Measurements from ENCODE around the gene PAX5. TPM values are rescaled to one million over a fixed set of nuclear protein-coding genes. Genes with fewer than 3 reads are reported as not detected.
"Not testable (repeated sequence)": the region's sequence is repeated elsewhere in the genome, so short reads cannot be mapped to it uniquely, and the experiment has no call there.

The PAX5 gene
- total RNA-seq, 4 donors from 2014 or later = not detected

DNA sequence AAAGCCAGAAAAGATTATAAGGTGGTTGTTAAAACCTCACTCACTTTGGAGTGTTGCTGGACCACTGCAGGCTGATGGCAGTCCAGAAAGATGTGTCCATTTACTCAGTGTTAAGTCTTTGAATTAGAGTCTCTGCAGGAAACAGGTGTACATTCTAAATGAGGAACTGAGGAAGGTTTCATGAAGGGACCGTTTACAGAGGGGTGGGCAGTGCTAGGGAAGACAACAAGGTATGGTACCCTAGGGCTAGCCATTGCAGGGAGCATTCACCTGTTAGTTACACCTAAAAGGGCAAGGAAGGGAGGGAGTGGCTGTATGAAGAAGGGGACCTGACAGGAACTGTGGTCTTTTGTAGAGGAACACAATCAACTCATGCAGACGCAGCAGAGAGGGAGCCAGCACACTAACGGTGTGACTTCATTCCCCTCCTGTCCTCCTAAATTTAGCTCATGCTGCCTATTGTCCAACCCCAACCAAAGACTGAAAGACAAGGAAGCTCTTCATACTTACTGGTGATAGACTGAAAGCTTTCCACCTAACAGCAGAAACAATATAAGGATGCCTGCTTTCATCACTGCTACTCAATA, 32.2 kb upstream of the PAX5 start:
- Histone ChIP-seq H3K4me1 (no peaks in the 10 kb centered on the region), H3K9me3 (no peaks in the 10 kb centered on the region), H3K4me3 (no peak overlapping the region), H3K27ac (no peak overlapping the region), H3K27me3 (peaks cover 0 to 17% of the 10 kb centered on the region in 2 donors), H3K36me3 (no peaks in the 10 kb centered on the region)
- 35 to 42% methylated on average over 3 of the region's 3 CpGs for WGBS, 2 donors
- DNase-seq (ENCODE audit: low spot score in 2 of 2) = no peak
- no peak for TF ChIP-seq EP300 (IDR thresholded peaks at IDR 0.05)
- TF ChIP-seq, protein P1, sequence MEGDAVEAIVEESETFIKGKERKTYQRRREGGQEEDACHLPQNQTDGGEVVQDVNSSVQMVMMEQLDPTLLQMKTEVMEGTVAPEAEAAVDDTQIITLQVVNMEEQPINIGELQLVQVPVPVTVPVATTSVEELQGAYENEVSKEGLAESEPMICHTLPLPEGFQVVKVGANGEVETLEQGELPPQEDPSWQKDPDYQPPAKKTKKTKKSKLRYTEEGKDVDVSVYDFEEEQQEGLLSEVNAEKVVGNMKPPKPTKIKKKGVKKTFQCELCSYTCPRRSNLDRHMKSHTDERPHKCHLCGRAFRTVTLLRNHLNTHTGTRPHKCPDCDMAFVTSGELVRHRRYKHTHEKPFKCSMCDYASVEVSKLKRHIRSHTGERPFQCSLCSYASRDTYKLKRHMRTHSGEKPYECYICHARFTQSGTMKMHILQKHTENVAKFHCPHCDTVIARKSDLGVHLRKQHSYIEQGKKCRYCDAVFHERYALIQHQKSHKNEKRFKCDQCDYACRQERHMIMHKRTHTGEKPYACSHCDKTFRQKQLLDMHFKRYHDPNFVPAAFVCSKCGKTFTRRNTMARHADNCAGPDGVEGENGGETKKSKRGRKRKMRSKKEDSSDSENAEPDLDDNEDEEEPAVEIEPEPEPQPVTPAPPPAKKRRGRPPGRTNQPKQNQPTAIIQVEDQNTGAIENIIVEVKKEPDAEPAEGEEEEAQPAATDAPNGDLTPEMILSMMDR (IDR thresholded peaks at IDR 0.05) = no peak
- TF ChIP-seq POLR2A (IDR thresholded peaks at IDR 0.05) = no peak

DNA sequence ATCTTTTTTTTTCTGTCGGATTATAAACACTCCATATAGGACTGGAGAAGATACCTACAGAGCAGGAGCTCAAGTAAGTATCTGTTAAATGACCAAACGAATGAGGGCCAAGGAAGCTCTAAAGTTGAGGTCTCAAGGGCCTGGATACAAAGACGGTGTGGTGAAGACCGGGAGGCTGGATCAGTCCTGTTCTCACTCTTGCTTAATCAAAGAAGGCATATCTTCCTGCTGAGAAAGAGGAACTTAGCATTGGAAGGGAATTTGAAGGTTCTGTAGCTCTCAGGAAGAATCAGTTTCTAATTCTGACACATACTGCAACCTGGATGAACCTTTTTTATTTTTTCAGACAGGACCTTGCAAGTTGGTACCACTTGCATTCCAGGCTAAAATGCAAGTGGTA, 28.3 kb upstream of the PAX5 start:
- H3K27ac ChIP-seq = no peak overlapping the region
- no peak overlapping the region for H3K4me3 ChIP-seq
- TF ChIP-seq, protein P1 (IDR thresholded peaks at IDR 0.05) = no peak
- TF ChIP-seq EP300 (IDR thresholded peaks at IDR 0.05) = no peak
- TF ChIP-seq POLR2A (IDR thresholded peaks at IDR 0.05) = no peak
- DNase-seq (ENCODE audit: low spot score in 2 of 2) = no peak
- peaks cover 0 to 31% of the 10 kb centered on the region in 2 donors for H3K27me3 ChIP-seq
- H3K36me3 ChIP-seq = no peaks in the 10 kb centered on the region
- no peaks in the 10 kb centered on the region for H3K4me1 ChIP-seq
- WGBS, 2 donors = 74 to 75% methylated on average over 4 of the region's 4 CpGs
- no peaks in the 10 kb centered on the region for H3K9me3 ChIP-seq

GRCh38 chr9:37061768-37062167, 27.7 kb upstream of the PAX5 start:
- no peak for DNase-seq (ENCODE audit: low spot score in 2 of 2)
- 69 to 93% methylated on average over 2 of the region's 2 CpGs for WGBS, 2 donors
- H3K27ac ChIP-seq = no peak overlapping the region
- no peaks in the 10 kb centered on the region for H3K4me1 ChIP-seq
- H3K9me3 ChIP-seq = no peaks in the 10 kb centered on the region
- H3K4me3 ChIP-seq = no peak overlapping the region
- H3K27me3 ChIP-seq = peaks cover 0 to 31% of the 10 kb centered on the region in 2 donors
- H3K36me3 ChIP-seq = no peaks in the 10 kb centered on the region
- no peak for TF ChIP-seq POLR2A (IDR thresholded peaks at IDR 0.05)

DNA sequence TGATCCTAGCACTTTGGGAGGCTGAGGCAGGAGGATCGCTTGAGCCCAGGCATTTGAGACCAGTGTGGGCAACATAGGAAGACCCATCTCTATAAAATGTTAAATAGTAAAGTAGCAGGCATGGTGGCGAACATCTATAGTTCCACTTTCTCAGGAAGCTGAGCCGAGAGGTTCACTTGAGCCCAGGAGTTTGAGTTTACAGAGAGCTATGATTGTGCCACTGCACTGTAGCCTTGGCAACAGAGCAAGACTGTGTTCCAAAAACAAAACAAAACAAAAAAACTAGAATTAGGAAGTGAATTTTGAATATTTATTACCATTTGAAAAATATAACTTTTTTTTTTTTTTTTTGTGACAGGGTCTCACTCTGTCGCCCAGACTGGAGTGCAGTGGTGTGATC, 26.8 kb upstream of the PAX5 start:
- no peak for DNase-seq (ENCODE audit: low spot score in 2 of 2)
- no peak overlapping the region for H3K27ac ChIP-seq
- peaks cover 0 to 28% of the 10 kb centered on the region in 2 donors for H3K27me3 ChIP-seq
- WGBS, 2 donors = 87 to 92% methylated on average over 4 of the region's 4 CpGs
- no peak overlapping the region for H3K4me3 ChIP-seq
- H3K36me3 ChIP-seq = no peaks in the 10 kb centered on the region
- H3K4me1 ChIP-seq = no peaks in the 10 kb centered on the region
- TF ChIP-seq, protein P1 (IDR thresholded peaks at IDR 0.05) = no peak
- no peak for TF ChIP-seq POLR2A (IDR thresholded peaks at IDR 0.05)
- TF ChIP-seq EP300 (IDR thresholded peaks at IDR 0.05) = no peak
- no peaks in the 10 kb centered on the region for H3K9me3 ChIP-seq

GRCh38 chr9:37056046-37056920, 22.2 kb upstream of the PAX5 start:
- no peak for DNase-seq (ENCODE audit: low spot score in 2 of 2)
- WGBS, 2 donors = 49 to 55% methylated on average over 2 of the region's 2 CpGs
- Histone ChIP-seq H3K4me1 (no peaks in the 10 kb centered on the region), H3K27ac (no peak overlapping the region), H3K27me3 (peaks cover 0 to 42% of the 10 kb centered on the region in 2 donors), H3K9me3 (no peaks in the 10 kb centered on the region), H3K4me3 (no peak overlapping the region), H3K36me3 (no peaks in the 10 kb centered on the region)
- TF ChIP-seq EP300 (IDR thresholded peaks at IDR 0.05) (no peak), POLR2A (IDR thresholded peaks at IDR 0.05) (no peak)
- TF ChIP-seq, protein P1 (IDR thresholded peaks at IDR 0.05) = no peak

DNA sequence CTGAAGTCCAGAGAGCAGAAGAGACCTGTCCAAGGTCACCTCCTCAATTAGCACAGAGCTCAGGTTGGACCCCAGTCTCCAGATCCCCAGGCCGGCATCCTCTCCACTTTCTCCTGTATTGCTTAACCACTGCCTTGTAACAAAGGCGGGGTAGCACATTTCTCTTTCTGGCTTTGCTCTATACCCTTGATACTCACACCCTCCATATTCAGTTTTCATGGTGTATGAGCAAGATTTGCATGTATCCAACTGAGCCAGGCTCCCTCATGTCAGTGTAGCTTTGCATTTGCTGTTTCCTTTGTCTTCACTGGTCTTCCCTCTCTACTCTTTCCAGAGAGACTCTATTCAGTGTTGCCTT, 20.3 kb upstream of the PAX5 start:
- peaks cover 0 to 51% of the 10 kb centered on the region in 2 donors for H3K27me3 ChIP-seq
- not testable (repeated sequence) for H3K9me3 ChIP-seq; H3K27ac ChIP-seq; H3K4me3 ChIP-seq; DNase-seq (ENCODE audit: low spot score in 2 of 2); H3K36me3 ChIP-seq; H3K4me1 ChIP-seq
- WGBS, 2 donors = 39 to 43% methylated on average over 2 of the region's 2 CpGs
